HG03575 (cell line): ENCODE results near the gene PHLDA2.

Experiments
- ATAC-seq: cut with Tn5 transposase; IDR thresholded peaks from one replicate; pipeline ENCODE4 v1.9.1; 2021; ENCODE audit not compliant: unreplicated experiment, insufficient number of reproducible peaks, low FRiP score; ENCODE audit errors: extremely low read depth

PHLDA2 gene, protein sequence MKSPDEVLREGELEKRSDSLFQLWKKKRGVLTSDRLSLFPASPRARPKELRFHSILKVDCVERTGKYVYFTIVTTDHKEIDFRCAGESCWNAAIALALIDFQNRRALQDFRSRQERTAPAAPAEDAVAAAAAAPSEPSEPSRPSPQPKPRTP

DNA sequence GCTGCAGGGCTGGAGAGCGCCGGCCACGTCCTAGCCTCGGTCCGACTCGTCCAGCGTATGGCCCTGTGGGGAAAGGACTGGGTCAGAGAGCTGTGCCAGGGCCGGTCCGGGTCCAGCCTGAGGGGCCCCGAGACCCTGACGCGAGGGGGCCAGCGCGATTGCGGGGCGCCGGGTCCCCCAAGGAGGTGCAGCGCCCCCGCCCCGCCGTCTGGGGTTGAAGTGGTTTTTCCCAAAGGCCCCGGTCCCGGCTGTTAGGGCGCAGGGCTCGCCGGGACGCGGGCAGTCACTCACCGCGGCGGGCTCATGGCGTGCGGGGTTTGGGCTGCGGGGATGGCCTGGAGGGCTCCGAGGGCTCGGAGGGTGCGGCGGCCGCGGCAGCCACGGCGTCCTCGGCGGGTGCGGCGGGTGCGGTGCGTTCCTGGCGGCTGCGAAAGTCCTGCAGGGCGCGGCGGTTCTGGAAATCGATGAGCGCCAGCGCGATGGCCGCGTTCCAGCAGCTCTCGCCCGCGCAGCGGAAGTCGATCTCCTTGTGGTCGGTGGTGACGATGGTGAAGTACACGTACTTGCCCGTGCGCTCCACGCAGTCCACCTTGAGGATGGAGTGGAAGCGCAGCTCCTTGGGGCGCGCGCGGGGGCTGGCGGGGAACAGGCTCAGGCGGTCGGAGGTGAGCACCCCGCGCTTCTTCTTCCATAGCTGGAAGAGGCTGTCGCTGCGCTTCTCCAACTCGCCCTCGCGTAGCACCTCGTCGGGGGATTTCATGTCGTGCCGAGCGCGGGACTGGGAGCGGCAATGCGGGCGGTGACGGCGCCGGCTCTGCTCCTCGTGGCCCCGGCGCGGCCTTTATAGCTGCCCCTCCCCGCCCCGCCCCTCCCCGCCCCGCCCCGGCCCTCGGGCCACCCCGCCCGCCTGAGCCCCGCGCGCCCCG lies at the start of gene PHLDA2:
TSS of gene PHLDA2 (minus strand) at position 816 of the 926 bp plus-strand sequence. CDS start at position 760, 56 bp downstream.
- no peak for ATAC-seq

GRCh38 chr11:2977113-2977512 lies 47.9 kb upstream of the PHLDA2 start:
- no peak for ATAC-seq

DNA sequence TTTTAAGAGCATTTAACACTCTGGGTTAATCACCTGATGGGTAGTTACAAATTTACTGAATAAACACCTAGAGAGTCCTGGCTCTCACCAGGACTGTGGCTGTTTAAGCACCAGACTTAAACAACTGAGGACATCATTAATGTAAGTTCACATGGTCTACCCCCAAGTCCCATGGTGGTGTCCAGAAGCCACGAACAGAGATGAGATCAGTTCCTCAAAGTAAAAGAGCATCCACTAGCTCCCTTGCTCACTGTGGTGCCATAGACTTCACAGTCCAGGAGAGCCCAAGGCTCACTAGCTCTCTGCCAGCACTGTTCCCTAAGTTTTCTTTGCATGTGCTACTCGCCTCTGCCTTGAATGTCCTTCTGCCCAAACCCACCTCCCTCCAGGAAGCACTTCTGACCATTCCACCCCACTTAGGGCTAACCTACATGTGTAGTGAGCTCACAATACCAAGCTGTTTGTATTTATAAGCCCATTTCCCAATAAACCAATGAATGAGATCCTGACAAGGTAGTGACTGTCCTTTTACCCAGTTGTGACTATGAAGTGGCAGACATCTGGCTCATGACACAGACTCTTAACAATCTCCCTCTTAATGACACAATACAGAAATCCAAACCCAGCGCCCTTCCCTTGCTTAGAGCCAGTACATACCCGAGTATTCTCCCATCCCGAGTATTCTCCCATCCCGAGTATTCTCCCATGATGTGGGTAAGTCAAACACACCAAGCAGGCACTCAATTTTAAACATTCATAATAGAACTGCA lies 47.3 kb upstream of the PHLDA2 start:
- no peak for ATAC-seq

- ATAC-seq = no peak
These were observed 46.4 kb upstream of the PHLDA2 start for GRCh38 chr11:2975594-2975993.

GRCh38 chr11:2974272-2974671 lies 45.1 kb upstream of the PHLDA2 start:
- ATAC-seq = no peak

- ATAC-seq = no peak
These were observed 39.2 kb upstream of the PHLDA2 start for GRCh38 chr11:2968341-2968900.

DNA sequence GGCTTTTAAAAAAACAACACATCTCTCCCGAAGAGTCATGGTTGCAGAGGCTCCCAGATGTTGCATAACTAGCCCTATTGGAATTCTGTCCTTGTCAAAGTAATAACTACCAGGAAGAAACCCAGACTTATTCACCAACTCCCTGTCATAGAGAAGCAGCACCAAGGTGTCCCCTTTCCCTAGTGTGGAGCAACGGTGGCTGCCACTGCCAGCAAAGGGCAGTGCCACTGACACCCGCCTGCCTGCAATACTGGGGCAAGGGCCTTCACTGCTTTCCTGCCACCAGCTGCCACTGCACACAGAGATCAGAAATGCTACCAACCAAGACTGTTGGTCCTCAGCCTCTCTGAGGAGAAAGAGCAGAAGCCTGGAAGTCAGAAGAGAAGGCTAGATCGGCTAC lies 35.6 kb upstream of the PHLDA2 start:
- no peak for ATAC-seq

DNA sequence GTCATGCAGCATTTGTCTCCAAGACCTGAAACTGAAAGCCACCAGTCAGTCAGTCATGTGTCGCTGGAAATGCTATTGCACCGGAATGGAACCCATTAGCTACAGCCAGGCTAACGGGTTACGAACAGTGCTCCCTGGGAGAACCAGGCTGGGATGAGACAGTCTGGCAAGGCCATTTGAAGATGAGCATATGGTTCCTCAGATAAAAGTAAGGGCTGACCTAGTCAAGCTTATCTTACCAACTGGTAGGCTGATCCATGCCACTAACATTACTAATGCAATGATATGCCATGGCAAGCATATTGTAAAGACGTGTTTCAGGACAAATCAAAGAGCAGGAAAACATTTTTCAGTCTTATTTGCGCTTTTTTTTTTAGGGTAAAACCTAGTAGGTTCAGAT lies 34.5 kb upstream of the PHLDA2 start:
- no peak for ATAC-seq

DNA sequence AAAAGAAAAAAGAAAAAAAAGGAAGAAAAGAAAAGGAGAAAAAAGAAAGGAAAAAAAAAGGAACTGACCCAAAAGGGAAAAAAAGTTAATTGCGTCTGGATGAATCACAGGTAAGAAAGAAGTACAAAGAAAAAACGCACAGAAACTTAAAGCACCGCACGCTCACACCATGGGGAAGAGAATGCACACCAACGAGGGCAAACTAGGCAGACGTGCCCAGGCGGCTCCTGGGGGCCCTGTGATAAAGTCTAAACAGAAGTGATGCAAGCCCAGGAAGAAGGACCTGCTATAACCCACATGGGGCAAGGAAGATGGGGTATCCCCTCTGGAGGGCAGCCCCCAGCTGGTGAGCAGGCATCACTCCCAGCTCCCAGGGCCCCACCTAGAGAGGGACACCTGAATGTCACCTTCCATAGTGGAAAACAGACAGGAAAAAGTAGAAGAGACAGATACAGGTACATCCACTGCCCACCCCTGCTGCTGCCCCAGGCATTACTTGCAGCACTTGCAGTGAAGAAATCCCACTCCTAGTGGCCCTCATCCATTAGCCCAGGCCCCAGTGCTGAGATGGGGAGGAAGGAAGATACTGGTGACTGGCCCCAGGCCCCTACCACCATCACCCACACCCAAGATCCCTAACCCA lies 34.0 kb upstream of the PHLDA2 start:
- ATAC-seq = no peak

DNA sequence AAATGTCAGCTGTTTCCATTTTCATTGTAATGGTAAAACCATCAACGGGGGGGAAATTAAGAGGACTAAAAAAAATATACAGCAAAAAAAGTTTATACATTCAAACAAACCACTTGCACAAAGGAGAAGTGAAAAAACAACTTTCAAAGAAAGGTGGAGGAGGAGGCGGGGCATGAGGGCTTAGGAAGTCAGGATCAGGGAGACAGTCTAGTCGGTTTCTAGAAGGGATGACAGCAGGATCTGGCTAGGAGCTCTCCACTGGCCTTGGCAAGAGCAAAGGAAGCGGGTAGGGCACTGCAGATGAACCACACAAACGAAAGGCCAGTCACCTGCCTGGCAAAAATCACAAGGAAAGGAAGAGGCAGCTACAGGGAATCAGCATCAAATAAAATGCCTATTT lies 31.9 kb upstream of the PHLDA2 start:
- ATAC-seq = no peak

DNA sequence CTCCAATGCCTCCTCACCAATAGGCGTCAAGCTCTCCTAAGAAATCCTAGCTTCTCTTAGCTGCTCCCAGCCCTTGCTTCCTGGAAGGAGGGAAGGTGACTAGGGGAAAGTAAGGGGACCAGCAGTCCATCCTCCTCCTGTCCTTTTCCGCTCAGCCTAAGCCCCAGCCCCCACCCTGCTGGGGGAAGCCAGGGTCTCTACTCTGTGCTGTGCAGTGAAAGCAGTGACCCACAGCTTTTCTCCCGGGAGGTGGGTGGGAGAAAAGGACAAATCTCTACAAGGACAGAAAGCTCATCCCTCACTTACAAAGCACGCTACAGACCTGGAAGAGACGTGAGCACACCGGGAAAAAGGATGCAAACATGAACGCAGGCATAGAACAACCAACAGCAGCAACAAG lies 30.9 kb upstream of the PHLDA2 start:
- ATAC-seq = no peak

DNA sequence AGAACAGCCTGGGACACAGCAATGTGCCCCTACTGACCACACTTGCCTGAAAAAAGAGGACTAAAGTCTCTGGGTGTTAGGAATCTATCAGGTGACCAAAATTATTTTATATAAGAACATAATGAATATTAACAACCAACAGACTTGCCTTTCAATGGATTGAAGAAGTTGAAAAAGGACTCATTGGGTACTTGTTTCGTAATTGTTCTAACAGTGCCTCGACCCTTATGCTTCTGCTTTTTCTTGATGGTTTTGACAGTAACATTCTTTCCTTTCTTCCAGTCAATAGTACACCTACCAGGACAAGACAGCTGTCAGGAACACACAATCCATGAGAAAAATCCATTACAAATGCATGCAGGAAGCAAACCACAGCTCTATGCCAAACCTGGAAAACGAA lies 29.0 kb upstream of the PHLDA2 start:
- no peak for ATAC-seq

DNA sequence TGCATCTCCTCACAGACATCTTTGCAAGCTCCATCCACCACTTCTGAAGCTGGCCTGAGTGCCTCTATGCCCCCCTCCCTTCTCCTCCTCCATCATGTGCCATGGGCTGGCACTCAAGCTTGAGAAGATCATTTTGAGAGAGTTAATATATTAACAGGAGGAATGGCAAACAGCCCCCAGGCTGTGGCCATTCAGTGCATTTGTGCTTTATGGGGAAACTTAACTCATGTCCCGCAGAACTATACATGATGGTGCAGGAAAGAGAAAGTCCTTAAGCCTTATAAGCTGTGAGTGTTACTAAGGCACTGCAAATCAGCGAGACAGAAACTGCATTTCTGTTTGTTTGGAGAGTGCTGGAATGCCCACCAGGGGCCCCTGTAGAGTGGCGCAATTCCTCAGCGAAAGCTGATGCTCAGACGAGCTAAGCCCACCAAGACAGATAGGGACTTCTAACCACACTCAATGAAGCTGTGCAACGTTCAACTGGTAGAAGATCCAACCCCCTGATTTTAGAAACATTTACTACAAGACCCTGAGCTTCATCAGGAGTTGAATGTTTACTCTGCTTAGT lies 26.8 kb upstream of the PHLDA2 start:
- ATAC-seq = no peak

DNA sequence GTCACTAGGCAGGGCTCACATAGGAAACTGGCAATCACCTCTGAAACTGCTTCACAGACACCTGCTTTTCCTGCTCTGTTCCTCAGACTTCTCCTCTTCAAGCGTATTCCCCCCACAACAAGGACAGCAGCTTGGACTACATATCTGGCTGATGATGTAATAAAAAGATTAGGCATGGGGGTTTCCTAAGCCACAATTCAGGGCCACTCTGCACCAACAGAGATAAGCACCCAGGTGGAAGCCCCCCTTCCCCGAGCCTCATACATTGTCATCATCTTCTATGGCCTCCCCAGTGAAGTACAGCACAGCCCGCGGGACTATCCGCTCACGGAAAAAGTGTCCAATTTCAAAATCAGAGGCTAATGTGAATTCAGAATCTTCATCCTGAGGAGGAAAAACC lies 25.0 kb upstream of the PHLDA2 start:
- no peak for ATAC-seq

- ATAC-seq = no peak
These were observed 23.1 kb upstream of the PHLDA2 start for GRCh38 chr11:2952290-2952689.

DNA sequence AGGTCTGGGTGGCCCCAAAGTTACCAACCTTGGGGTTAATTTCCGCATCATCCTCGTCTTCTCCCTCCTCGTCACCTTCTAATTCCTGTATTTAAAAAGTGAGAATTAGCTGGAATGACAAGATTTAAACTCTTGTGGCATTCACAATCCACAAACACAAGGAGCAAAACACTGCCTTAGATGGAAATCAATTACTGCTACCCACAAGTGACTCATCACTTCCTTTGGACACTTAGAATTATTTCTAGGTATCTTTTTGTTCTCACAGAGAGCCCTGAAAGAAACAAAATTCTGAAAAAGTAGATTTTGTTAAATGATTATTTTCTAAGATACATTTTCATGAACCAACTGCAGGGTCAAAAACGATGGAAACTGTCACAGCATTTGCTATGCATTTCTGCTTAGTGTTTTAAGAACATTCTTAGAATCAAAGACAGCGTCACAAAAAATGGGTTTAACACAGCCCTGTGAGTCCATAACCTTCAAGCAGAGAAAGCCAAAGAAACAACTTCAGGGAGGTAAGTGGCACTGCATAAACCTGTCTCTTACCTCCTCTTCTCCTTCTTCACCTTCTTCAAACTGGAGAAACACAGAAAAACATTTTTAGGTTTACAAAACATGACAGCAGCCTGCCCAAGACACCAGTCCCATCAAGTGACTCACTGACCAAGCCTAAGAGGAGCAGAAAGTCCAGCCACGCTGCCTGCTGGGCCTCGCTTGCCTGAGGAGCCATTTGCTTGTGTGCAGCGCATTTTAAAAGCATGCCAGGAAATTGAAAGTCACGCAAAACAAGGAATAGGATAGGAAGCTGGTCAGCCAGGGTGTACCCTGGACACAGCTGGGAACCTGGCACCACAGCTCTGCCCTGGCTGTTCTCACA lies 22.3 kb upstream of the PHLDA2 start:
- no peak for ATAC-seq

- ATAC-seq = no peak
These were observed 21.6 kb upstream of the PHLDA2 start for GRCh38 chr11:2950825-2951224.

DNA sequence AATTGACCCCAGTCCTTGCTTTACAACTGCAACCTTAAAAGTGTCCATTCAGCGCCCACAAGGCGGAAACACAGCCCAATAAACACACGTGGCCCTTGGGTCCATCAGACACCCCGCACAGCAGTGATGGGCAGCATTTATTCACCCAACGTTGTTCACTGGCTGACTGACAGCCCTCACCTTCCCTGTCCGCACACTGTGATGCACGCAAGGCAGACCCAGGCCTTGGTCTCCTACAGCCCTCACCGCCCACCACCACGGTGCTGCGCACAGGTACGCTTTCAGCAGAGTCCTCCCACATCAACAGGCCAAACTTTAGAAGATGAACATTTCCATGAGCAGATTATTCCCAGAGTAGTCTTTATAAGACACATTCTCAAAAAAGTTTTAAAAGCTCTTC lies 20.7 kb upstream of the PHLDA2 start:
- ATAC-seq = no peak
